Measurements from ENCODE around the gene SMC3. TPM values are rescaled to one million over a fixed set of nuclear protein-coding genes. Genes with fewer than 3 reads are reported as not detected.

SMC3 gene
- total RNA-seq: 10 to 100 TPM in 5 of 6 experiments, 1 to 10 TPM in 1; 9.9 to 14.0 (median 11.9) TPM
- long read RNA-seq, partial matches to known transcripts: 6 of 6 reads
- long read RNA-seq, other reads (novel, unspliced or antisense): 0 of 6 reads

GRCh38 chr10:110567201-110568054 lies at the start of gene SMC3:
SMC3 (plus strand) TSS chr10:110567695; CDS start chr10:110567817, 122 bp downstream.
- no peak for TF ChIP-seq POLR2A (IDR thresholded peaks at IDR 0.05)
- no peak for TF ChIP-seq CTCF (IDR thresholded peaks at IDR 0.05)
- Histone ChIP-seq H3K27me3 (no peaks in the 10 kb centered on the region), H3K4me3 (peak within 1 kb of the TSS; percentile 71 to 92 (median 73)), H3K27ac (peak within 1 kb of the TSS; percentile 86 to 92 (median 91)), H3K36me3 (no peaks in the 10 kb centered on the region), H3K9me3 (no peaks in the 10 kb centered on the region), H3K4me1 (peaks cover 0 to 18% (median 0%) of the 10 kb centered on the region in 4 donors)
- intact Hi-C loops (cut with DNase I): no loop called here
- peak; percentile 91 to 95 (median 95) for DNase-seq
- WGBS (ENCODE audit: insufficient coverage, low coverage, low lambda C conversion rate, missing lambda C conversion rate): 0% methylated on average over 17 of the region's 64 CpGs
- ATAC-seq: peak; percentile 93 to 95 (median 94)

GRCh38 chr10:110522365-110522988 lies 45.0 kb upstream of the SMC3 start:
- TF ChIP-seq CTCF (IDR thresholded peaks at IDR 0.05) (no peak), POLR2A (IDR thresholded peaks at IDR 0.05) (no peak)
- ATAC-seq: peak; percentile 63 to 92 (median 78)
- WGBS (ENCODE audit: insufficient coverage, low coverage, low lambda C conversion rate, missing lambda C conversion rate): 61% methylated on average over 3 of the region's 4 CpGs

DNA sequence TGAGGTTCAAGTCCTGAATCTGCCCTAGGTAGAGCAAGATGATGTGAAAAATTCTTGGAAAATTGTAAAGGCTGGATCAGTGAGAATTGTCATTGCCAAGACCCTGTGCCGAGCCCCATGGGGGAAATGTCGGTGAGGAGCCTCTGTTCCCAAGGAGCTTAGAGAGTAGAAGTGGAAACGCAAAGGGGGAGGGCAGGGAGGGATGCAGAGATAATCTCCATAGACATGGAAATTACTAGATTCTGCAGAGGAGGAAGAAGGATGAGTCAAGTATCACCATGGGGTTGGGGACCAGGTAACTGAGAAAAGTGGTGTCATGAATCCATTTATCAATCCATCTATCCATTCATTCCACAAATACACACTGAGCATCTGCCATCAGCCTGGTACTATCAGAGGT lies 43.8 kb upstream of the SMC3 start:
- no peaks in the 10 kb centered on the region for H3K36me3 ChIP-seq
- ATAC-seq (no peak), DNase-seq (peak in 1 of 3 donors; percentile 20)
- H3K27me3 ChIP-seq: no peaks in the 10 kb centered on the region
- no peak overlapping the region for H3K4me3 ChIP-seq
- H3K9me3 ChIP-seq: no peaks in the 10 kb centered on the region
- intact Hi-C loops (cut with DNase I): no loop called here
- no peak for TF ChIP-seq POLR2A (IDR thresholded peaks at IDR 0.05)
- TF ChIP-seq CTCF (IDR thresholded peaks at IDR 0.05): no peak
- H3K4me1 ChIP-seq: peaks cover 0 to 8% (median 0%) of the 10 kb centered on the region in 4 donors
- WGBS (ENCODE audit: insufficient coverage, low coverage, low lambda C conversion rate, missing lambda C conversion rate): 81% methylated on average over 3 of the region's 3 CpGs
- no peak overlapping the region for H3K27ac ChIP-seq

More at GRCh38 chr10:110522365-110522988, 45.0 kb upstream of the SMC3 start:
- Histone ChIP-seq H3K27me3 (no peaks in the 10 kb centered on the region), H3K27ac (no peak overlapping the region), H3K36me3 (no peaks in the 10 kb centered on the region), H3K4me3 (no peak overlapping the region), H3K9me3 (no peaks in the 10 kb centered on the region), H3K4me1 (peaks cover 0 to 8% (median 0%) of the 10 kb centered on the region in 4 donors)
- no peak for DNase-seq
- intact Hi-C loops (cut with DNase I): no loop called here

DNA sequence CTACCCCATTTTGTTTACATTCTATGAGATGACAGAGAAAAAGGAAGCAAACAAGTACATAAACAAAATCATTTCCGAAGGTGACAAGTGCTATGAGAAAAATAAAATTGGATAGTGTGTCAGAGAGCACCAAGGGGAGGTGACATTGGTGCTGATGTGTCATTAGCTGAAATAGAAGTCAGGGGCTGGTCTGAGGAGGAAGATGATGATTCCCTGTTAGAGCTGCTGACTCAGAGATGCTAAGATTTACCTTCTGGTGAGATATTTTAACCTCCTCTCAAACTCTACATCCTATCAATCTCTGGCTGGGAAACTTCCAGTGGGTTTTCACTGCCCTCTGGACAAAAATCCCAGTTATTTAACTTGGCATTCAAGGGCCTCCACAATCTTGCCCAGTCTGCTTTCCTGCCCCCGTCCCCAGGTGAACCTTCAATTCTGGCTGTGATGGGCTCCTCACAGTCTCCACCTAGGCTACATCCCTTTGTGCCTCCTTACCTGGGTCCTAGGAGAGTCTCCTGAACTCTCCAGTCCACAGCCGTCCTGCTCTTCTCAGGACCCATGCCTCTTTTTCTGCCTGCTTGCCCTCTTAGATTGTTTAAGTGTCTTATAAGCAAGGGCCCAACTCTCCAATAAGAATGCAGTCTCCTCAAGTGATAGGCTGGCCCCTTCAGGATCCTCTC lies 43.2 kb upstream of the SMC3 start:
- H3K36me3 ChIP-seq: no peaks in the 10 kb centered on the region
- no peaks in the 10 kb centered on the region for H3K9me3 ChIP-seq
- no peaks in the 10 kb centered on the region for H3K27me3 ChIP-seq
- WGBS (ENCODE audit: insufficient coverage, low coverage, low lambda C conversion rate, missing lambda C conversion rate): 60% methylated on average over 2 of the region's 3 CpGs
- TF ChIP-seq POLR2A (IDR thresholded peaks at IDR 0.05) (no peak), CTCF (IDR thresholded peaks at IDR 0.05) (no peak)
- intact Hi-C loops (cut with DNase I): no loop called here
- H3K4me3 ChIP-seq: no peak overlapping the region
- no peak overlapping the region for H3K27ac ChIP-seq
- DNase-seq: peak in 1 of 3 donors; percentile 14
- peaks cover 0 to 8% (median 0%) of the 10 kb centered on the region in 4 donors for H3K4me1 ChIP-seq
- no peak for ATAC-seq

Data from right lobe of liver (tissue), 6 donors.